Liver (tissue), 3 donors: Measurements from ENCODE around the gene ATXN10.

Source experiments
- CTCF ChIP-seq: fragments of 150-350 bp; IDR thresholded peaks from 2 replicates; pipeline ENCODE4 v1.5.1; 2017; ENCODE audit warnings: improper control_type of control experiment, low read depth, low read length; ENCODE audit not compliant: missing input control
- EGR1 ChIP-seq, 2 donors: IDR thresholded peaks; 2 replicates each; pipeline ENCODE4 v1.6.1; 2016 to 2018; ENCODE audit warnings: antibody characterized with exemption in 2 of 2, low read depth in 2 of 2
- JUND ChIP-seq, 2 donors: IDR thresholded peaks; 2 replicates each; pipeline ENCODE4 v1.6.1; 2016; ENCODE audit warnings: antibody characterized with exemption in 2 of 2
- RAD21 ChIP-seq, 2 donors: IDR thresholded peaks; 2 replicates each; pipeline ENCODE4 v1.6.1; 2016; ENCODE audit warnings: antibody characterized with exemption in 2 of 2, mild to moderate bottlenecking in 2 of 2
- SP1 ChIP-seq: IDR thresholded peaks from 2 replicates; pipeline ENCODE4 v1.6.1; 2018; ENCODE audit warnings: antibody characterized with exemption, mild to moderate bottlenecking
- YY1 ChIP-seq: IDR thresholded peaks from 2 replicates; pipeline ENCODE4 v1.6.1; 2016; ENCODE audit warnings: antibody characterized with exemption, mild to moderate bottlenecking
- TF ChIP-seq, protein P1 (sequence below): IDR thresholded peaks from 2 replicates; pipeline ENCODE4 v1.6.1; 2016; ENCODE audit warnings: antibody characterized with exemption, mild to moderate bottlenecking
- TF ChIP-seq, protein P2 (sequence below): IDR thresholded peaks from 2 replicates; pipeline ENCODE4 v1.6.1; 2016; ENCODE audit warnings: antibody characterized with exemption
- TF ChIP-seq, protein P3 (sequence below): IDR thresholded peaks from 2 replicates; pipeline ENCODE4 v1.6.1; 2016; ENCODE audit warnings: antibody characterized with exemption
- donor health status: healthy.
- donor health status: healthy.

DNA sequence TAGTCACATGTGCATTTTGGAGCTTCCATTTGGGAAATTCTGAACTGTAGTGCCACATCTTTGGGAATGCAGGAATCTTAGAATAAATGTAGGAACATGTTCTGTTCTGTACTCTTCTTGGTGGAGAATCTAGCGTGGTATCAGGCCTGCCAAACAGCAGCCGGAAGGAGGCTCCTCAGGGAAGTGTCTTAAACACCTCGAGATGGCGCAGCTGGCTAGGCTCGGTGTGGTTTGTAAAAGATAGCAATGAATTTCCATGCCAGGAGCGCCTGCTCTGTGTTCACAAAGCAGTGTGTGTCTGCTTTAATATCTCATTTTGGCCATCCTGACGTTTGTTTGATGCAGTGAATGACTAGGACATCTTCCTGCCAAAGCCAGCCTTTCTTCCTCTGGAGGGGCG, 145.1 kb downstream of the ATXN10 start:
- TF ChIP-seq, protein P1, sequence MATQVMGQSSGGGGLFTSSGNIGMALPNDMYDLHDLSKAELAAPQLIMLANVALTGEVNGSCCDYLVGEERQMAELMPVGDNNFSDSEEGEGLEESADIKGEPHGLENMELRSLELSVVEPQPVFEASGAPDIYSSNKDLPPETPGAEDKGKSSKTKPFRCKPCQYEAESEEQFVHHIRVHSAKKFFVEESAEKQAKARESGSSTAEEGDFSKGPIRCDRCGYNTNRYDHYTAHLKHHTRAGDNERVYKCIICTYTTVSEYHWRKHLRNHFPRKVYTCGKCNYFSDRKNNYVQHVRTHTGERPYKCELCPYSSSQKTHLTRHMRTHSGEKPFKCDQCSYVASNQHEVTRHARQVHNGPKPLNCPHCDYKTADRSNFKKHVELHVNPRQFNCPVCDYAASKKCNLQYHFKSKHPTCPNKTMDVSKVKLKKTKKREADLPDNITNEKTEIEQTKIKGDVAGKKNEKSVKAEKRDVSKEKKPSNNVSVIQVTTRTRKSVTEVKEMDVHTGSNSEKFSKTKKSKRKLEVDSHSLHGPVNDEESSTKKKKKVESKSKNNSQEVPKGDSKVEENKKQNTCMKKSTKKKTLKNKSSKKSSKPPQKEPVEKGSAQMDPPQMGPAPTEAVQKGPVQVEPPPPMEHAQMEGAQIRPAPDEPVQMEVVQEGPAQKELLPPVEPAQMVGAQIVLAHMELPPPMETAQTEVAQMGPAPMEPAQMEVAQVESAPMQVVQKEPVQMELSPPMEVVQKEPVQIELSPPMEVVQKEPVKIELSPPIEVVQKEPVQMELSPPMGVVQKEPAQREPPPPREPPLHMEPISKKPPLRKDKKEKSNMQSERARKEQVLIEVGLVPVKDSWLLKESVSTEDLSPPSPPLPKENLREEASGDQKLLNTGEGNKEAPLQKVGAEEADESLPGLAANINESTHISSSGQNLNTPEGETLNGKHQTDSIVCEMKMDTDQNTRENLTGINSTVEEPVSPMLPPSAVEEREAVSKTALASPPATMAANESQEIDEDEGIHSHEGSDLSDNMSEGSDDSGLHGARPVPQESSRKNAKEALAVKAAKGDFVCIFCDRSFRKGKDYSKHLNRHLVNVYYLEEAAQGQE: no peak
- TF ChIP-seq, protein P2, sequence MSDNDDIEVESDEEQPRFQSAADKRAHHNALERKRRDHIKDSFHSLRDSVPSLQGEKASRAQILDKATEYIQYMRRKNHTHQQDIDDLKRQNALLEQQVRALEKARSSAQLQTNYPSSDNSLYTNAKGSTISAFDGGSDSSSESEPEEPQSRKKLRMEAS: no peak
- TF ChIP-seq CTCF (no peak), JUND (IDR thresholded peaks at IDR 0.05) (no peak), YY1 (no peak), SP1 (no peak), RAD21 (IDR thresholded peaks at IDR 0.05) (no peak), EGR1 (IDR thresholded peaks at IDR 0.05; ENCODE audit: low read depth in 2 of 2) (no peak)
- TF ChIP-seq, protein P3, sequence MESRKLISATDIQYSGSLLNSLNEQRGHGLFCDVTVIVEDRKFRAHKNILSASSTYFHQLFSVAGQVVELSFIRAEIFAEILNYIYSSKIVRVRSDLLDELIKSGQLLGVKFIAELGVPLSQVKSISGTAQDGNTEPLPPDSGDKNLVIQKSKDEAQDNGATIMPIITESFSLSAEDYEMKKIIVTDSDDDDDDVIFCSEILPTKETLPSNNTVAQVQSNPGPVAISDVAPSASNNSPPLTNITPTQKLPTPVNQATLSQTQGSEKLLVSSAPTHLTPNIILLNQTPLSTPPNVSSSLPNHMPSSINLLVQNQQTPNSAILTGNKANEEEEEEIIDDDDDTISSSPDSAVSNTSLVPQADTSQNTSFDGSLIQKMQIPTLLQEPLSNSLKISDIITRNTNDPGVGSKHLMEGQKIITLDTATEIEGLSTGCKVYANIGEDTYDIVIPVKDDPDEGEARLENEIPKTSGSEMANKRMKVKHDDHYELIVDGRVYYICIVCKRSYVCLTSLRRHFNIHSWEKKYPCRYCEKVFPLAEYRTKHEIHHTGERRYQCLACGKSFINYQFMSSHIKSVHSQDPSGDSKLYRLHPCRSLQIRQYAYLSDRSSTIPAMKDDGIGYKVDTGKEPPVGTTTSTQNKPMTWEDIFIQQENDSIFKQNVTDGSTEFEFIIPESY: no peak
